Keratinocyte (primary cell): ENCODE results near the gene P2RY8. TPM values are rescaled to one million over a fixed set of nuclear protein-coding genes. Genes with fewer than 3 reads are reported as not detected.
A peak's percentile ranks its signal among the peaks of the same experiment; 100 is the strongest.

ENCODE experiments used
- DNase-seq: peaks from one replicate; pipeline ENCODE4 v3.0.0-alpha.2; 2011; ENCODE audit warnings: low read depth, missing footprints, low spot score
- FAIRE-seq: peaks from 2 replicates; lab custom pipeline; 2011; peaks lifted over from hg19 to GRCh38; lab: Jason Lieb, UNC
- H2AFZ ChIP-seq: 2 replicates; pipeline ENCODE4 v1.6.0; 2012; ENCODE audit warnings: low read length, control low read depth, inconsistent platforms; ENCODE audit not compliant: control insufficient read depth
- H3K27ac ChIP-seq: 2 replicates; pipeline ENCODE4 v1.5.1; 2011; ENCODE audit warnings: low read length; ENCODE audit not compliant: control insufficient read depth, insufficient read depth
- H3K27me3 ChIP-seq: 3 replicates; pipeline ENCODE4 v1.6.0; 2011; ENCODE audit warnings: low read length; ENCODE audit not compliant: control insufficient read depth, insufficient read depth; ENCODE audit errors: extremely low read depth
- H3K36me3 ChIP-seq, 2 experiments: 2 replicates in 1 of 2; 3 replicates in 1 of 2; pipeline ENCODE4 v1.5.1; 2011; ENCODE audit warnings: low read length in 2 of 2, mild to moderate bottlenecking in 1 of 2; ENCODE audit not compliant: control insufficient read depth in 2 of 2, insufficient read depth in 2 of 2; ENCODE audit errors: extremely low read depth in 1 of 2
- H3K4me1 ChIP-seq: 3 replicates; pipeline ENCODE4 v1.5.1; 2011; ENCODE audit warnings: low read length; ENCODE audit not compliant: control insufficient read depth, insufficient read depth; ENCODE audit errors: extremely low read depth
- H3K4me2 ChIP-seq: 3 replicates; pipeline ENCODE4 v1.6.0; 2011; ENCODE audit warnings: low read depth, low read length; ENCODE audit not compliant: control insufficient read depth, insufficient read depth; ENCODE audit errors: extremely low read depth
- H3K4me3 ChIP-seq, 3 experiments: fragments of 200-600 bp in 1 of 3; sonication (generic) in 1 of 3; 2 replicates in 2 of 3; 3 replicates in 1 of 3; pipeline ENCODE4 v1.5.1; 2011 to 2016; ENCODE audit warnings: low read length in 3 of 3, mild to moderate bottlenecking in 3 of 3, control low read depth in 2 of 3, inconsistent platforms in 1 of 3, low read depth in 1 of 3, mixed read lengths in 1 of 3, mixed run types in 1 of 3, moderate library complexity in 1 of 3; ENCODE audit not compliant: control insufficient read depth in 2 of 3, insufficient read depth in 2 of 3; ENCODE audit errors: extremely low read depth in 1 of 3
- H3K79me2 ChIP-seq: 2 replicates; pipeline ENCODE4 v1.6.0; 2012; ENCODE audit warnings: low read length; ENCODE audit not compliant: control insufficient read depth, insufficient read depth
- H3K9ac ChIP-seq: 3 replicates; pipeline ENCODE4 v1.6.0; 2011; ENCODE audit warnings: low read length; ENCODE audit not compliant: control insufficient read depth, insufficient read depth; ENCODE audit errors: extremely low read depth
- H3K9me1 ChIP-seq: 3 replicates; pipeline ENCODE4 v1.6.0; 2011; ENCODE audit warnings: low read length; ENCODE audit not compliant: control insufficient read depth, insufficient read depth; ENCODE audit errors: extremely low read depth
- H3K9me3 ChIP-seq: 2 replicates; pipeline ENCODE4 v1.5.1; 2012; ENCODE audit warnings: low read depth, low read length; ENCODE audit not compliant: control insufficient read depth
- H4K20me1 ChIP-seq: 3 replicates; pipeline ENCODE4 v1.6.0; 2011; ENCODE audit warnings: low read length; ENCODE audit not compliant: control insufficient read depth, insufficient read depth; ENCODE audit errors: extremely low read depth
- CTCF ChIP-seq, 3 experiments: IDR thresholded peaks in 1 of 3; conservative IDR thresholded peaks in 1 of 3; optimal IDR thresholded peaks in 1 of 3; 2 replicates in 2 of 3; 3 replicates in 1 of 3; pipeline versions ENCODE3 to v1.5.1; 2011; ENCODE audit warnings: low read length in 3 of 3, mild to moderate bottlenecking in 3 of 3, moderate library complexity in 2 of 3, control low read depth in 1 of 3, inconsistent platforms in 1 of 3; ENCODE audit not compliant: insufficient read depth in 2 of 3; ENCODE audit errors: extremely low read depth in 1 of 3
- EZH2 ChIP-seq: IDR thresholded peaks from one replicate; pipeline ENCODE4 v1.6.1; 2012; ENCODE audit warnings: inconsistent platforms, mild to moderate bottlenecking, low read length, moderate library complexity
- dilution Hi-C: fragments of 300-500 bp; cut with MboI; formaldehyde crosslinking; loops from one replicate; pipeline ENCODE4 v1.7.0; 2020; ENCODE audit warnings: low sequenced_read_pairs; ENCODE audit not compliant: extremely low pct_ligation_motif_present
- polyA plus RNA-seq, 5 experiments: library from polyadenylated mRNA; depleted of rRNA in 3 of 5; stranded (reverse) in 3 of 5; stranded (forward) in 1 of 5; unstranded in 1 of 5; fragments of >200 nt; gene quantifications; 1 replicate in 1 of 5; 2 replicates in 3 of 5; 3 replicates in 1 of 5; pipeline versions ENCODE4 v1.2.1 to v1.2.3, GENCODE V29; 2011 to 2012; ENCODE audit warnings: missing spikeins in 2 of 5, low read depth in 1 of 5, low replicate concordance in 1 of 5

The P2RY8 gene
- polyA plus RNA-seq, 1 donor (not counting 4 experiments of a cell fraction or from before 2014, with no cell fraction given) = not detected

- FAIRE-seq (no peak), DNase-seq (no peak)
- Histone ChIP-seq H3K4me3 (peak overlapping the region; percentile 68 to 99 (median 89)), H3K9ac (peak overlapping the region; percentile 82), H3K9me1 (no peaks in the 10 kb centered on the region), H4K20me1 (no peaks in the 10 kb centered on the region), H3K9me3 (no peaks in the 10 kb centered on the region), H3K36me3 (peaks cover 0 to 6% of the 10 kb centered on the region in 2 experiments), H3K79me2 (peaks cover 41% of the 10 kb centered on the region), H3K27me3 (no peaks in the 10 kb centered on the region), H3K4me1 (no peaks in the 10 kb centered on the region), H3K4me2 (peak overlapping the region; percentile 66), H3K27ac (peak overlapping the region; percentile 70), H2AFZ (no peak overlapping the region)
- TF ChIP-seq EZH2 (no peak), CTCF (optimal IDR thresholded peaks at IDR 0.05 in 1 of 3, IDR thresholded peaks at IDR 0.05 in 1 of 3, conservative IDR thresholded peaks at IDR 0.05 in 1 of 3; ENCODE audit: extremely low read depth in 1 of 3, insufficient read depth in 2 of 3, low read length in 3 of 3) (no peak)
- dilution Hi-C loops = no loop called here
These were observed 85.1 kb downstream of the P2RY8 start for GRCh38 chrX:1451661-1452515.

GRCh38 chrX:1451251-1451660 is 85.7 kb downstream of the P2RY8 start:
- Histone ChIP-seq H2AFZ (no peak overlapping the region), H4K20me1 (no peaks in the 10 kb centered on the region), H3K36me3 (peaks cover 0 to 6% of the 10 kb centered on the region in 2 experiments), H3K4me1 (no peaks in the 10 kb centered on the region), H3K4me3 (peak overlapping the region in 1 of 3 experiments; percentile 99), H3K4me2 (no peak overlapping the region), H3K27me3 (no peaks in the 10 kb centered on the region), H3K9me1 (no peaks in the 10 kb centered on the region), H3K27ac (no peak overlapping the region), H3K9me3 (no peaks in the 10 kb centered on the region), H3K79me2 (peaks cover 41% of the 10 kb centered on the region), H3K9ac (no peak overlapping the region)
- dilution Hi-C loops = no loop called here
- DNase-seq (no peak), FAIRE-seq (no peak)
- TF ChIP-seq CTCF (optimal IDR thresholded peaks at IDR 0.05 in 1 of 3, IDR thresholded peaks at IDR 0.05 in 1 of 3, conservative IDR thresholded peaks at IDR 0.05 in 1 of 3; ENCODE audit: extremely low read depth in 1 of 3, insufficient read depth in 2 of 3, low read length in 3 of 3) (no peak), EZH2 (no peak)
